Left hindlimb (tissue), 1 donor: ENCODE results near the gene PGM5.
A peak's percentile ranks its signal among the peaks of the same experiment; 100 is the strongest.
"Not testable (repeated sequence)": the region's sequence is repeated elsewhere in the genome, so short reads cannot be mapped to it uniquely, and the experiment has no call there.

Source experiments
- DNase-seq: peaks from one replicate; pipeline ENCODE4 v3.0.0-alpha.2; 2018

PGM5 gene

DNA sequence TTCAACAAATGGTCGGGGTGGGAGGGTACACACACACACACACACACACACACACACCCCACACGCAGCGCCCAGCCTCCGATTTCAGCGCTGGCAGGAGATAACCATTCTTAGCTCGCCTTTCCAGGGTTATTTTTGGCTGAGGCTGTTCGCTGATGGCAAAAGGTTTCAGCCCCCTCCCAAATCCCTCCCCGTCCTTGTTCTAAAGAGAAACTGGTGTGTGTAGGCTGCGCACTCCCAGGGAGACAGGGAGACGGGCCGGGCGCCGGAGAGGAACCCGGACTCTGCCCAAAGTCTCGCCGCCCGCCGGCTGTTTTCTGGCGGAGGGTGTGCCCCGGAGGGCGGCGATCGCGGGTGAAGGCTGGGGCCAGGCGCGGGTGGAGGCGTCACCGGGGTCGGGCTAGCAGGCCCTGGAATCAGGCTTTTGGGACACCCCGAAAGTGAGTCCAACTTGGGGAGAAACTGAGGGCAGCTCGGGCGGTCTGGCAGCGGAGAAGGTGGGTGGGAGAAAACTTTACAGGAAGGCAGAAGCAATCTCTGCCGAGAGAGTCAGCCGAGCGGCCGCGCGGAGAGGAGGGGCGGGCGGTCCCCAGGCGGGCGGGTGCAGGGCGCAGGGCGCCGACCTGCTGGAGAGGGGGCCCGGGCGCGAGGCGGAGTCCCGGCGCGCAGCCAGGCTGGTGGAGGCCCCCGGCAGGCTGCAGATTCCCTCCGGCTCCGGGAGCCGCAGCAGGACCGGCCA, at the start of gene PGM5:
Gene PGM5 (plus strand): TSS at position 232 of the 739 bp plus-strand sequence. CDS start 517 bp downstream, outside the sequence.
- peak; percentile 50 for DNase-seq

DNA sequence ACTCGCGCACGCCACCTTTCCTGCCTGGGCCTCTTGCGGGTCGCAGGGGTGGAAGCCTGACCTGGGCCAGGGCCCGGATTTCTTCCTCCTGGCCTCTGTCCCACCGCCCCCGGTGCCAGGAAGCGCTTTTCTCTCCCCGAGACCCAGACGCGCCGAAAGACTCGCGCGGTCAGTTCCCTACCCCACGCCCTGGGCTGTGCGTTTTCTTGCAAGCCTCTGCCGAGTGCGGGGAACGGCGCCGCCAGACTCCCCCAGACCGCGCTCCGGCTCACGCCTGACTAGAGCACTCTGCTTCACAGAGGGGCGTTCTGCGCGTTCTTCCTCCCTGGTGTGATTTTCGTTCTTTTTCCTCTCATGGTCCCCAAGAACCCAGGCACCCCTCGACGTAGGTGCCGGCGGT, 49.3 kb upstream of the PGM5 start:
- not testable (repeated sequence) for DNase-seq

DNA sequence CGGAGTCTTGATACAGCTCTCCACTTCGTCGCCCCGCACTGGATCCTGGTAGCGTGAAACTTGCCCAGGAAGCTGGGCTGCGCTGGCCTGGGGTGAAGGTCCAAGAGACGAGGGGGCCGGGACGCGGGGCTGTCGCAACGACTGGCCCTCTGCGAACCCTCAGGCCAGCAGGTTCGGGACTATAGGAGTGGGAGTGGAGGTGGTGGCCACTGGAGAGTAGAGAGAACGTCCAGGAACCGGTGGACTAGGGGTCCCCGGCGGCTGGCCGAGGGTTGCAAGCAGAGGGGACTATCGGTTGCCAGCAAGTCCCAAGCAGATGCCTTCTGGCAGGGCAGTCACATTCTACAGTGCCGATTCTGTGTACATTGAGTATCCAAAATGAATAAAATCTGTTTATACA, 48.8 kb upstream of the PGM5 start:
- DNase-seq = not testable (repeated sequence)

DNA sequence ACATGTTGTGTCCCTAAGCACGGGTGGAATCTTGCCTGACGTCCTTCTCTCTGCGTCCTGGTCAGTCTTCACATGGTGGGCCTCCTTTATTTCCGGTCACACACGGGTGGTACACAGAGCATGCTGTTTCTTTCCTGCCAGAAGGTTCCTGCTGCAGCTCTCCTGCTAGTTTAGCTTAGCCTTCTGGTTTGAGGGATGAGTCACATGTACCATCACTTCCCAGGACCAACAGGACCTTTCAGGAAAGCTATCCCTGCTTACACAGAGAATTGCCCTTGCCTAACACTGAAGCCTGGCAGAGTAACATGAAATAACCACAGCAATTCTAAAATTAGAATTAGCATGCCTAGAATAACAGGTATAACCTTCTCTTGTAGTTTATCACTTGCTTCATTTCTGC, 45.2 kb upstream of the PGM5 start:
- DNase-seq = not testable (repeated sequence)

DNA sequence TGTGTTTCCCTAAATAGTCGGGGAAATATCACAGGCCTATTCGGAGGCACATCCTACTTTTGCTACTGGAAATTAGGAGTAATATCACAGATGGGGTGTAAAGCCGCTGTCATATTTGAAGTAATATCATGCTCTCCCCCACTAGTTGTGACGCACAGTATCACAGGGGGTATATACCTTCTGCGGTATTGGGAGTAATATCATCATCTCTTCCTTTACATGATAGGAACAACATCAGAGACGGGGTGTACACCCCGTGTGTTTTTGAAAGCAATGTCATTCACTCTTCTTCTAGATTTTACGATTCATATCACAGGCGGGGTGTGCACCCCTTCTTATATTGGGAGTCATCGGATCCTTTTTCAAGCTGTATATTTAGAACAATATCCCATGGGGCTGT, 38.2 kb upstream of the PGM5 start:
- DNase-seq = not testable (repeated sequence)

DNA sequence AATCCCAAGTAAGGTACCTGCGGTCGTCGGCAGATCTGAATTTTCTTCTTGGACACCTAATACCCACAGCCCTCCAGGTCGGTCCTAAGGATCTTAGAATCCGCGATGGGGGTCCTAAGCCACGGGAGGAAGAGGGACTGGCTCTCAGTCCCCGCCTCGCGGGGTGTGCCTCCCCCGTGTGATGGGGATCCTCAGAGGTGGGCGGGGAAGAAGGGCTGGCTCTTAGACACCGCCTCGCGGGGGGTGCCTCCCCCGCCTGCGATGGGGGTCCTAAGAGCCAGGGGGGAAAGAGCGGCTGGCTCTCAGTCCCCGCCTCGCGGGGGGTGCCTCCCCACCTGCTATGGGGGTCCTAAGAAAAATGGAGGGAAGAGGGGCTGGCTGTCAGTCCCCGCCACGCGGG, 32.7 kb upstream of the PGM5 start:
- DNase-seq = not testable (repeated sequence)

DNA sequence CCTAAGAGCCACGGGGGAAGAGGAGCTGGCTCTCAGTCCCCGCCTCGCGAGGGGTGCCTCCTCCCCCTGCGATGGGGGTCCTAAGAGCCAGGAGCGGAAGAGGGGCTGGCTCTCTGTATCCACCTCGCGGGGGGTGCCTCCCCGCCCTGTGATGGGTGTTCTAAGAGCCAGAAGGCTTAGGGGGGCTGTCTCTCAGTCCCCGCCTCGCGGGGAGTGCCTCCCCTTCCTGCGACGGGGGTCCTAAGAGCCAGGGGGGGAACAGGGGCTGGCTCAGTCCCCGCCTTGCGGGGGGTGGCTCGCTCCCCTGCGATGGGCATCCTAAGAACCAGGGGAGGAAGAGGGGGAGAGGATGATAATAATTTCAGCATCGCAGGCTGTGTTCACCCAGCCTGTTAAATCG, 31.9 kb upstream of the PGM5 start:
- not testable (repeated sequence) for DNase-seq

DNA sequence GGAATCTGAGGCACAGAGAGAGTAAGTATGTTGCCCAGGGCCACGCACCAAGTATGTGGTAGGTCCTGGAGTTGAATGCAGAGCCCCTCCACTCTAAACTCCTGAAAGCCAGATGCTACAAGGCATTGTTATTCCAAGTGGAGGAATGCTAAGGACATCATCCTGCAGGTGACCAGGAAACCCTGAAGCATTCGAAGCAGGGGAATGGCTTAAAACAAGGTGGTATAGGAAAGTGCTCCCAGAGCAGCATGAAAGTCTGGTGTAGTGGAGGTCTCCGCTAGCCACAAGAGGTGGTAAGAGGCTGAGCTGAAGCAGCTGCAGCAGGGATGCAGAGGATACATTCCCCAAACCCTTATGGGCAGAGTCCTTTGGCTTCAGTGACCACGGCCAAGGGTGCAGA, 27.3 kb upstream of the PGM5 start:
- DNase-seq = not testable (repeated sequence)

DNA sequence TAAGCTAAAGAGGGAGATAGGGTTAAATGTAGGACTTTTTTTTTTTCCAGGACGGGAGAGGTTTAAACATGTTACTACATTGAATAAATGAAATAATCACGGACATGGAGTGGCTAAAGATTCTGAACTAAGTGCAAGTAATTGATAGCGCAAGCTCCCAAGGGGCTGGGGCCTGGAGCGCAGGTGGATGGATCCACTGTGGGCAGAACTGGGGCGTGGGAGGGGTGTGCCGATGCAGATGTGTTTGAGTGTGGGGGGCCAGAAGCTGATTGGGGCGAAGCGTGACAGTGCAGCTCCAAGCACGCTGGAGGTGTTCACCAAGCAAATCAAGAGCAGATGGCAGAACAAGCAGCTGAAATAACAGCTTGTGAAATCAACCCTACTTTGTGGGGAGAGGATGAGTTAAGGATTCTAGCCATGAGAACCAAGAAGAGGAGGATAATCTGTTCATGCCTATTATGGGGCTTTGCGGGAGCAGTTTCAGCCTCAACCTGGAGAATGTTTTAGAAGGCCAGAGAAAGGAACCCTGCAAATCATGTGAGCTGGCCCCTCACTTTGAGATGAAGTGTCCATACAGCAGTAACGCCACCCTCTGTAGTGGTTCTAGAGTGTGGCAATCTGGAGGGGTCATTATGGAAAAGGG, 25.8 kb upstream of the PGM5 start:
- not testable (repeated sequence) for DNase-seq

DNA sequence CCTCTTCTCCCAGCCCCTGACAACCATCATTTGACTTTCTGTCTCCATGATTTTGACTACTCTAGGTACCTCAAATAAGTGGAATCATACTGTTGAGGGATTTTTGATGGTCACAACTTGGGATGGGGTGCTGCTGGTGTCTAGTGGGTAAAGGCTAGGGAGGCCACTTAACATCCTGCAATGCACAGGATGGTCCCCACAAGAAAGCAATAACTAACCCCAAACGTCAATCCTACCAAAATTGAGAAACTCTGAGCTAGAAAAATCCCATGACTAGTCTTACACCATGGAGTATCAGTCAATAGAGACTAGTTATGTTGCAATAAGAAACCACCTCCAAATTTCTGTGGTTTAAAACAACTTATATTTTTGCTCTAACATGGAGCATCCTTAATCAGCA, 24.3 kb upstream of the PGM5 start:
- not testable (repeated sequence) for DNase-seq

DNA sequence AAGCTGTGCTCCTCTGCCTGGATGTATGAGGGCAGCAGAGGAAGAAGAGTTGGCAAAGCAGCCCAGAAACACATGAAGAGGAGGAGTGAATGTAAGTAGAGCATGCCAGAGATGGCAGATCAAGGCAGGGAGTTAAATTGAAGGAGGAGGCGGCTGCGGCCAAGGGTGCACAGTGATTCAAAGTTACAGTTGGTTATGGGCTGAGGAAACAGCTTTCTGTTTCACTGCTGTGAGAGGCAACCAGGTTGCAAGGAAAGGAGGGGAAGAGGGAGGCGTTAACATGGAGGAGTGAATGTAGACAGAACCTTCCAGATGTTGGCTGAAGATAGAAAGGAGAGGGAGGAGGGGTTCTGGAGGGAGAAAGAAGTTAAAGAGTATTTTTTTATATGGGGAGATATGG, 20.5 kb upstream of the PGM5 start:
- DNase-seq = not testable (repeated sequence)

DNA sequence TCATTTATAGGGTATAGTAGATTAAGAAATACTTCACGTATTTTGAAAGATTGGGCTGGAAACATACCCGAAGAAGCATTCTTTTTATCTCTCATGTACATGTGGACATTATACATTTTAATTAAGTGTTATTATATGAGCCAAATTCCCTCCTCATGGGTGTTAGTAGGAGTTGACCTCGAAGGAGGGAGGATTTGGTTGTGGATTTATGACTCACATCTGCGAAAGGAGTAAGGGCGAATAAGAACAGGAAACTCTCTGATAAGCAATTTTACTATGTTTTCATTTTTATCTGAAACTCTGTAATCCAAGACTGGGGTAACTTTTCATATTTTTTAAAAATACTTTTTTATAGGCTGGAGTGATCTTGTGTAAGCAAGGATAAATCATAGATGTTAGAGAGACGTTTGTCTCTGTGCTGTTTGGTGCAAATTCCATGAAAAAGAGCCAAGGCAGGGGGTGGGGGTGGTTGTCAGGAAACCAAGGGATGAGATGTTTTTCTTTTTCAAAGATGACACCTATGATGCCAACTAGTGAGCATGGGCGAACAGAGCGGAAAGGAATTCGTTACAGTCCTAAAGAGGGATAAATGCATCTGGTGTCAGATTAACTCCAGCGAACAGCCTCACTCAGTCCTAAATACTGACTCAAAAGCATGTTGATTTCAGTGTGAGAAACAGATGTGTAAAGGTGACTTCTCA, 19.6 kb upstream of the PGM5 start:
- not testable (repeated sequence) for DNase-seq

DNA sequence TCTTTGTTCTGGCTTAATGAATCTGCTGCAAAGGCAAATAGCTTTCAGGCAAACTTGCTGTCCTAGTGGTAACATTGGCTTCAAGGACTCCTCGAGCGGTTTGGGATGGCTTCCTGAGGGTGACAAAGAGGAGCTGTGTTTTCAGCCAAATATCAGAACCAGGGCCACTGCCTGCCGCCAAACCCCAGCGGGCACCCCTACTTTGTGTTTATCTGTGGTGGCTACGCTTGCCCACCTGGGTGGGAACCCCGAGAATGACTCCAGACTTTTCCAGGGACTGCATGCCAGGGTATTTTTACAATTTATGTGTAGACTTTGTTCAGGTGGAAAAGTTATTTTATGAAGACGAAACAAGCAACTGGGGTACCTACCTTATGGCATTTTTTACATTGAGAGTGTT, 18.4 kb upstream of the PGM5 start:
- DNase-seq = not testable (repeated sequence)

DNA sequence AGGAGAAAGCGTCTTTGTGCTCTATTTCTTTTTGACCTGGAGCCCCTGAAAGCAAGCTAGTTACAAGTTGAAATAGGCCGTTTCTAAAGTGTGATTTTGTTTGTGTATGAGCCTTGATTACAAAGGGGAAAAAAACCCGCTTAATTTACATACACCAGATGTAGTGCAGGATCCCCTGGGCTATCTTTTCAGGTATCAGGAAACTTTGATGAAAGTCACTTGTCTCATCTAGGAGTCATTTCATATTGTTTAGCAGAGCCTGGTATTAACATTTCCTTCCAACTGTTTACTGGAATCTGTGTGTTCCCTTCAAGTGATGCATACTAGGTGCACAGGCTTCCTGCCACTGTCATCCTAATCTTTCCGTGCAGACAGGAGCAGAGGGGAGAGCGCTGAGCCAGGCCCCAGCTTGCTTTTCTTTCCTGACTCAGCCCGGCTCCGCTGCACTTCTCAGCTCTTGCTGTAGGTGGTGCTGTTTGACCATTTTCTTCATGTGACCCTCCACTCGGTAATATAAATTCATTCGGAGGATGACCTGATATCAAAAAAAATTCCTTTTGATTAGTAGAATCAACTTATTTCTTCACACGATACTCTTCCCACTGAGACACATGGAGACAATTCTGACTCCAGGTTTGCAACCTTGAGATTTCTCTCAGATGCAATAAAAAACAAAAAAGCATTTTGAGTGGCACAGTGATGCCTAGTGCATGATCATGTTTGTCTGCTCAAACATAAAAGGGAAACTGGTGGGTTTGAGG, 14.0 kb upstream of the PGM5 start:
- not testable (repeated sequence) for DNase-seq

DNA sequence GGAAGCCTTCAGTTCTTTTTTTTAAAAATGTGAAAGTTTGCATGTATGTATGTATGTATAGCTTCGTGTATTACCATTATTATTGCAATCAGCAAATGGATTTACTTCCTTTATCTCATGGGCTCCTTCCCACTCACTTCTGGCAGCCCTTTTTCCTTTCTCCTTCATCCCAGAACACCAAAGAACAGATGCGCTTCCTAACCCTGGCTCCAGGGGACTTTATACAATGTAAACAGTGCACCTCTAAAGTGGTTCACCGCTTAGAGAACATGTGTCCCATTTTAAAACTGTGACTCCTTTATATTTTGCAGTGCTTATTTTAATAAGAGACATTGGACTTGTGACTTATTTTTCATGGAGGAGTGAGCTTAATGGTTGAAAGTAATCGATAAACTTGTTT, 13.2 kb upstream of the PGM5 start:
- DNase-seq = not testable (repeated sequence)

DNA sequence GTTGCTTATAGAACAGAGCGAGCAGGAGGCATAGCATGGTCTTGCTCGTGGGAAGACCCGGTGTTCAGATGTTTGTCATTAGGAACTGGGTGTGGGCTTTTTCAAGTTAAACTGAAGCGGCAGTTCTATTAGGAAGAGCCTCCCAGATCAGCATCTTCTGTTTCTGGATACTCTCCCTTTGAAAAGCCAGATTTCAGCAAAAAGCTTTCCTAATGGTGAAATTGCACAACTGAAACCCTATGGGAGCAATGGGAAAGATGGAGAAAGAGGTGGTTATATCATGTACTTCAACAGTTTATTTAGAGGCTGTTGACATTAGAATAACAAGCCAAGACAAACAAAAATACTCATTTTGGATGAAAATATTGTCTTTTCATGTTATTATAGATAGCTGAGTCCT, 12.4 kb upstream of the PGM5 start:
- DNase-seq = not testable (repeated sequence)

DNA sequence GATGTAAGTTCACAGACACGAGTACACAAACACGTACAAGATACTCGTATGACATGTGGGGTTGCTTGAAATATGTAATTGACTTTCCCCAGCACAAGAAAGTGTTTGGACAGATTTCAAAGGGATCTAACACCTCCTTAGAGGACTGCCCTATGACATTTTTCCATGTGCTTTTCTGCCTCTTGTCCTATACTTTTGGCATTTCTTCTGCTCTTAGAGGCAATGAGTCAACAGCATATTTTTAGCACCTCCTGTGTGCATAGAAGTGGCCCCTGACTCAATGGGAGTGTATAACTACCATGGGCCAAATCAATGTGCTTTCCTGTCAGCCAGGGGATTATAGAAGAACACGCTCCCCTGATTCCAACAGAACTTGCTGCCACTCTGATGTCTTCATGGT, 4.7 kb upstream of the PGM5 start:
- not testable (repeated sequence) for DNase-seq

DNA sequence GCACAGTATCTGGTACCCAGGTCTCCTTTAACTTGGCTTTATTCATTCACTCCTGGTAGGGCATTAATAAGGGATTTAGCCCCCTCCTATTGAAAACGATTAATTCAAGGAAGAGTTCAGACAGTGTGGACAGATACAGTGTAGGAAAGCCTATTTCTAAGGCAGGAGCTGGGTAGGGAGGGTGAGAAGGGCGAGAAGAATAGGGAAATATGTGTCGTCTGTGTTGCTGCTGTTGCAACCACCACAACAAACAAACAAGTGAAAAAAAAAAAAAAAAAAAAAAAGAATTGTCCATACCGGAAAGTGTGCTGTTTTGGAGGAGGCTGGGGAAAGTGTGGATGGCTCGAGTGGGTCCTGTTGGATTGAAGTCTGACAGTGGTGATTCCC, 425 bp upstream of the PGM5 start:
- not testable (repeated sequence) for DNase-seq

DNA sequence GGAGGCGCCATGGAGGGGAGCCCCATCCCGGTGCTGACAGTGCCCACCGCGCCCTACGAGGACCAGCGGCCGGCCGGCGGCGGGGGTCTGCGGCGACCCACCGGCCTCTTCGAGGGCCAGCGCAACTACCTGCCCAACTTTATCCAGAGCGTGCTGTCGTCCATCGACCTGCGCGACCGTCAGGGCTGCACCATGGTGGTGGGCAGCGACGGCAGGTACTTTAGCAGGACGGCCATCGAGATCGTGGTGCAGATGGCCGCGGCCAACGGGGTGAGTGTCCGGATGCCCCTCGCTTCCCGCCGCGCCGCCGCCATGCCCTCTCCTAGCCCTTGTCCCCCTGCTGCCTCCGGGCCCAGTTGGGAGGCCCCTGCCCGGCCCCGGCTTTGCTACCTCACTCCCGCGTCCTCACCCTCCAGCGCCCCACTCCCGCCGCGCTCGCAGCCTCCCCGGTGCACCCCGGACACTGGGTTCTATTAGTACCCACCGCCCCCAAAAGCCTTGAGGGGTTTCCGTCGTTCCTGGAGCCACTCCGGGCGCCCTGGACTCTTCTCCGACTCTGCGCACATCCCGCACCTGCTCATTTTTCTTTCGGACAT, 806 bp downstream of the PGM5 start:
- peak; percentile 31 for DNase-seq

DNA sequence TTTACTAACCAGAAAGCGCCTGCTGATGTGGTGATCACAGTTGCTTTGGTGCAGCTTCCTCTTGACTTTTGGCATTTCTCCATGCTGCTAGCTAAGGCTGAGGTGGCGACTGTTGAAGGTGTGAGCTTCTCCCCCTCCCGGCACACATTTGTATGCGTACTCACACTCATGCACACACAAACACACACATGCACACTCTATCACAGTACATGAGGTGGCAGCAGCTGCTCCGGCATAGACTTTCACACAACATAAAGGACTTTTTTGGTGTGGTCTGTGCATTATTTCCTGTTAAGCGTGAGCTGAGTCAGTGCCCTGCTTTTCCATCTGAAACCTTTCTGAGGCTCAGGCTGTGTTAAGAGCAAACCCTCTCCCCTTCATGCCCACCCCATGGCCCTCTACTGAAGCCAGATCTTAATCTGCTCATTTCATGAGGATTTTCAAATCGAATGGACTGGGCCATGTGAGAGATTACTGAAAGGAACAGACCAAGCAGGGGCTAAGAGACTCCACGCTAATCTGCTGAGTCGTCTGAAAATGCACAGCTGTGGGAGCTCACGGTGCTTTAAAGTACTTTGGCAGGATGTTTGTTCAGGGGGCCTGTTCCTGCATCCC, 10.6 kb downstream of the PGM5 start:
- peak; percentile 18 for DNase-seq

DNA sequence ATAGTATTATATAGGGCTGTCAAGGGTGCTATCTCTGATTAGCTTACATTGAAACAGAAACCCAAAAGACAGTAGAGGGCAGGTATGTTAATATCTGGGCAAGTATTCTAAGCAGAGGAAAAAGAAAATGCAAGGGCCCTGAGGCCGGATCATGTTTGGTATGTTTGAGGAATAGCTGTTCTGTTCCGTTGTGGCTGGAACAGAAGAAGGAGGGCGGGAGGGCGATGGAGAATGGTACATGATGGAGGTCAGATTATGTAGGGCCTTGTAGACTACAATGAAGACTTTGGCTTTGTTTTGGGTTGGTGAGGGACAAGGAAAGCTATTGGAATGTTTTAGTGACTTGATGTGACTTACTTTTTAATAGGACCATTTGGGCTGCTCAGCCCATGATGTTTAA, 19.4 kb downstream of the PGM5 start:
- not testable (repeated sequence) for DNase-seq

DNA sequence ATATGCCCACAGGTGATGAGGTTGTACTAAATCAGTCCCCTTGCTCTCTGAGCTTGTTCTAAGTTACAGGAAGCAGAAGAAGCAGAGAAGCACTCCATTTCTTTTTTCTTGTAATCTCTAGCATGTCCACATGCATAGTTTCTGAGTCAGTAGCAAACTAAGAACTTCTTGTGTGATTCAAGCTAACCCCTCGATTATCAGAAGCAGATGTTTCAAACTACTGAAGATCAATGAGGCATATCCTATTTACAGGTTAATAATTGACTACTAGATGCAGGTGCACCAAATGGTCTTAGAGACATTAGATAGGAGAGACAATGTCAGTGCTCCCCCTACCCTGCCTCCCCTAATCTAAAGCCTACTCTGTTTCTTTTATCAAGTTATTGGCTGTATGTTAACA, 21.3 kb downstream of the PGM5 start:
- not testable (repeated sequence) for DNase-seq
